Measurements from ENCODE around the gene TAS1R3.

TAS1R3 gene

DNA sequence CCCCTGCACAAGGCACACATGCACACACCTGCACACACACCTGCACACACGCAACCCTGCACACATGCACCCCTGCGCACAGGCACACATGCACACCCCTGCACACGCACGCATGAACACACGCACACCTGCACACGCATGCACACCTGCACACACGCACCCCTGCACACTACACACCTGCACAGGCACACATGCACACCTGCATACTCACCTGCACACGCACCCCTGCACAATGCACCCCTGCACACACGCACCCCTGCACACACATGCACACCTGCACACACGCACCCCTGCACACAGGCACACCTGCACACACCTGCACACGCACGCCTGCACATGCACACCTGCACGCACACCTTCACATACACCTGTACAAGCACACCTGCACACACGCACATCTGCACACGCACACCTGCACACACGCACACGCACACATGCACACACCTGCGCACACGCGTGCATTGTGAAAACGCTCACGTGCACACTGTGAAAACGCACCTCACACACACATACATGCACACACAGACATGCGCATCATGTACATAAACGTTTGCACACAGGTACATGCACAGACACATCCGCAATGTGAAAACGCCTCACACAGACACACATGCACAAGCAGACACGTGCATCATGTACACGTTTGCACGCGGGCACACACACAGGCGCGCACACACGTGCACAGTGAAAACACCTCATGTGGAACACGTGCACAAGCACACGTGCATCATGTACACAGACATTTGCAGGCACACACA lies 9.9 kb downstream of the TAS1R3 start:
- no peak for DNase-seq

DNA sequence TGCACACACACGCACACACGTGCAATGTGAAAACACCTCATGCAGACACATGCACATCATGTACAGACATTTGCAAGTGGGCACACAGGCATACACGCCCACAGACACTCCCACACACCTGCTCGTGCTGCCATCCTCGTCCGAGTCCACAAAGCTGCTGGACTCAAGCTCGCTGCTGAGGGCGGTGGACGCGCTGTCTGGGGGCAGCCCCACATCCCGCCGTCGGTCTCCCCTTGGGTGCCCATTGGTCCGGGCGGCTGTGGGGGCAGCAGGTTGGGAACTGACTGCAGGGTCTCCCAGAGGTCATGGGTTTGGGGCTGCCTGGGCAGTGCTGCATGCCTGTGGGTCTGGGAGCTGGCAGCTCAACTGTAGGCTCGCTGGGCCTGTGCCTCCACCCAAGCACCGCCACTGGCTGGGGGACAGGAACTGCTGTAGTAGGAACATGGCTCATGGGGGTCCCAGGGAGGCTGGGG lies 10.5 kb downstream of the TAS1R3 start:
- DNase-seq, result no peak

GRCh38 chr1:1342061-1342562 lies 11.0 kb downstream of the TAS1R3 start:
- DNase-seq, result no peak

GRCh38 chr1:1342584-1343115 lies 11.6 kb downstream of the TAS1R3 start:
- DNase-seq, result no peak

DNA sequence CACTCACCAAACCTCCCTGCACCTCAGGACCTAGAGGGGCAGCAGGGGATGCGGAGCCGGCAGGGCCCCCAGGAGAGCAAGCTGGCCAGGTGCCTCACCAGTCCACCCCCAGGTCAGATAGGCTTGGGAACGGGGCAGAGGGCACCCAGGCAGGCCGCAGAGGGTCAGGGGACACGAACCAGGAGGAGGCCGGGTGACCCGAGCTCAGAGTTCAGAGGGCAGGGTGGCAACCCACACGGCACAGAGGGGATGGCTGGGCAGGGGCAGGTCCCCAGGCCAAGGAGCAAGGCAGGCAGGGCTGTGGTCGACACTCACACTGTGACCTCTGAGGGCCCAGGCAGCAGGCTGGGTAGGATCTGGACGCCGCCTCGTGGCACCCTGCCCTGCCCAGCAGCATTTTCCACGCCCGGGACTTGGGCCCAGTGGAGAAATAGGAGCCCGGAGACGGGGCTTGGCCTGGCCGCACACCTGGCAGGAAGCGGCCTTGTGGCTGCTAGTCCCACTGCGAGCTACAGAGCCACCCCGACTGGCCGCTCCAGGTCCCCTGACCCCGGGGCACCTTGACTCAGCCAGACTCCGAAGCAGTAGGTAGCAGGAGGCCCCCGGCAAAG lies 12.8 kb downstream of the TAS1R3 start:
- DNase-seq, result no peak

GRCh38 chr1:1344655-1345361 lies 13.7 kb downstream of the TAS1R3 start:
- DNase-seq, result no peak

DNA sequence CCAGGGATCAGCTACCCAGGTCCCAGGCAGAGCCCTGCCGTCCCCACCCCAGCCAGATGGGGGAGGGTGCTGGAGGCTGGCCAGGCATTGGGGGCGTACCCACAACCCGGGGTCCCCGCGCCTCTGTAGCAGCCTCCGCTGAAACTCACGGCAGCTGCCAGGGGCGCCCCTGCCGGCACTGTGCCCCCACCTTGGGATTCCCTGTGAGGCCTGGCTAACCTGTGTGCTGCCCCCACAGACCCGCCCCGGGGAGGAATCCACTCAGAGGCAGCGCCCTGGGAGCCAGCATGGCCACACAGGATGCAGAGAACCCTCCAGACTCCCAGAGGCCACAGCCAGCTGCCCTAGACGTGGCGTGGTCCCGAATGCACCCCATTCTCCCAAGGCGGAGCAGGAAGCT lies 14.3 kb downstream of the TAS1R3 start:
- DNase-seq, result no peak

DNA sequence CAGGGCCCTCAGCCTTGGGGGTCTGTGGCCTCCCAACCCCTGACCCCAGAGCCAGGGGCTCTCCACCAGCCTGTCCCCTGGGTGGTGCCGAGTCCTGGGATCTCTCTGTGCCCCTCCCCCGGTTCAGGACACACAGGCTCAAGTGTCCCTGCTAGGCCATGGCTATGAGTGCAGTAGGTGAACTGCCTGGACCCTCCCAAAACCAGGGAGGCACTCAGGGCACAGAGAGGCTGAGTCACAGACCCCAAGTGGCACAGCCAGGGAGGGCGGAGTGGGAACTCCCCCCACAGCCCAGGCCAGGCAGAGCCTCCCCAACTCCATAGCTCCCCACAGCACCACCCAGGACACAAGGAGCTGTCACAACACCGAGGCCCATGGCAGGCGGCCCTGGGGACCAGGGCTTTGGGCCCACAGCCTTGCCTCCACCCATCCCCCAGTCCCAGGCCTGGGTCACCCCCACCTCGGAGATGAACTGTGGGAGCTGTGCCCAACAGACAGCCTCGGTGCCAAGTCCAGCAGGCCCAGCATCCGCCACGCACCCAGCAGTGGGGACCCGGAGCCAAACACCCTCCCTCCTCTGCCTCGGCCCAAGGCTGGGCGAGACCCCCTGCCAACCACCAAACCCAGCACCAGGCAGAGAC lies 14.9 kb downstream of the TAS1R3 start:
- no peak for DNase-seq

GRCh38 chr1:1346501-1346890 lies 15.4 kb downstream of the TAS1R3 start:
- no peak for DNase-seq

GRCh38 chr1:1347026-1347595 lies 16.0 kb downstream of the TAS1R3 start:
- DNase-seq, result no peak

DNA sequence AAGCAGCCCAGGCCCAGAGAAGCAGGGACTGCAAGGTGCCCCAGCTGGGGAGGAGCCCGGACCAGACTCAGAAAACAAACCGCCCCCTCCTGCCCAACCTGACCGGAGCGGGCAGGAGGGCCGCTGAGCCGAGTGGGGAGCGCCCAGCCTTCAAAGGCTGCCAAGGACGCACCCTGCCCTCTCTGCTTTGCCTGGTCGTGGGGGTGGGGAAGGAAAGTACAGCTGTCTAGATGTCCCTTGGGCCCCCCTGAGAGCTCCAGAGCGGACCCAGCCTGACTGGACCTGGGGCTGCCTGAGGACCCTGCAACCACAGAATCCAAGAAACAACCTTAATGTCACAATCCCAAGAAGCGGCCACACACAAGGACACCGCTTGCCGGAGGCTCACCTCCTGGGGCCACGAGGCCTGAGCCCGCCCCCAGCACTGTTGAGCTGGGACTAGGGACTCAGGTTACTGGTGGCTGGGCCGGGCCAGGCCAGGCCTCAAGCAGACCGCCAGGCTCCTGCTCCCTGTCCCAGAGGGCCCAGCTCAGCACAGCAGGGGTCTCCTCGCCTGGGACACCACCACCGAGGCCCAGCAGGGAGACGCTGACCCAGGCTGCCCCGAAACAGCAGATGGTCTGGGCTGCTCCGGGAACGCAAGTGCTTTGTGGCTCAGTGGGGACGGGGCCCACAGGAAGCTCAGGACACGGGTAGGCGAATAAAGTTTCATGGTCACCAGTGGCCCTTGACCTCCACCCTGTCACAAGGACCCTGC lies 16.8 kb downstream of the TAS1R3 start:
- DNase-seq, result peak; percentile 59

GRCh38 chr1:1348420-1349255 lies 17.6 kb downstream of the TAS1R3 start:
- DNase-seq, result peak; percentile 47

- DNase-seq, result peak; percentile 83
Measured at GRCh38 chr1:1349256-1350012, 18.4 kb downstream of the TAS1R3 start, which contains the start of gene DVL1. Gene DVL1 (minus strand): TSS chr1:1349418. CDS start chr1:1349065, 353 bp downstream.

DNA sequence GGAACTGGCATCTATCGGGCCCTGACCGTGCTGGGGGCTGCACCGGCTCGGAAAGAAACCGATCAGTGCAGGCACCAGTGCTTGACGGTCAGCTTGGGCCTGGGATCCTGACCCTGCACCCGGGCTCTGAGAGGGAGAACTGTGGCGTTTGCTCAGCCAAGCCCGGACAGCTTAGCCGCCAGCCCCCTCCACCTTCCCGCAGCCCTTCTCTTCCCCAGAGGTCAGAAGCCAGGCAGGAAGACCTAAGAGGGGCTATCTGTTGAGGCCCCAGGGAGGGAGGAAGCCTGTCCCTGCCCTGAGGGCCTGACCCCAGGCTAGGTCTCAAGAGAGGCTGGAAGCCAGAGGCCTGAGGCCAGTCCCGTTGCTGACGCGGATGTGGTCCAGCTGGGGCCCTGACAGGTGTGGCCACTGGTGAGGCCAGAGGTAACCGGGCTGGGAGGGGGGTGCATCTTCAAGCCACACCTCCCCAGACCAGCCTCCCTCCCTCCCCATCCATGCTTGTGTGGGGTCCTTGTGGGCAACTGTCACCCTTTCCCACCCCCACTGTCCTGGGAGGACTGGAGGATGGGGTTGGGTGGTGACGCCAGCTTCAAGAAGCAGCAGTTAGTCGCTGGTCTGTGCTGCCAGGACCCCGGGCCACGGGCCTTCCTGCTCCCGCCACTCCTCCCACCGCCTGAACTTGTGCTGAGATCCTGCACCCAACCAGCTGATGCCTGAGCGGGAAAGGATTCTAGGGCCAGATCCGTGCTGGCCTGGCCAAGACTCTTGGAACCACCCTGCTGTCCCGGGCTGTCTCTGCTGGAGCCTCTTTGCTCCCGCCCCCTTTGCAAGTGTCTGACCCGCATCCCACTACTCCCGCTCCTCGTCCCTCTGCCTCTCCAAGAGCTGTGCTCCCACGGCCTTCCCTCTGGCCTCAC lies 20.7 kb downstream of the TAS1R3 start:
- peak; percentile 79 for DNase-seq

DNA sequence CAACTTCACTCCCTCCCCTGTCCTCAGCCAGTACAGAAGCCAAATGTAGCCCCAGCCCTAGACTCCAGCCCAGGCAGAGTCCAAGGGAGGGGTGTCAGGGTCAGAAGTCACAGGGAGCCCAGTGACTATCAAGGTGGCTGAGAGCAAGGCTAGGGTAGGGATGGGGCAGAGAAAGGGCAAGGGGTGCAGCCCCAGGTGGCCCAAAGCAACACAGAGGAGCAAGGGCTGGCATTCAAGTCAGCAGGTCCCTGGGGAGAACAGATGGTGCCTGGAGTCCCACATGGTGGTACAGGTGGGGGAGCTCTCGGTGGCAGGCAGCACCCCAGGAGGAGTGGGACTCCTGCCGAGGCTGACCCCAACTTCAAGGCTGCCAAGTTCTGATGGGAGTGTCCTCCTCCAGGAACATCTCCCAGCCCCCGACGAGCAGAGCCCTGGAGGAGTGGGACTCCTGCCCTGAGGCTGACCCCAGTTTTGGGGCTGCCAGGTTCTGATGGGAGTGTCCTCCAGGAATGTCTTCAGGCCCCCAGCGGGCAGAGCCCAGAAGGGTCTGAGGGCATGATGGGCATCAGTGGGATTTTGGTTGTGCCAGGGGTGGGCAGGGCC lies 21.8 kb downstream of the TAS1R3 start:
- DNase-seq, result no peak

- DNase-seq, result peak; percentile 41
Measured at GRCh38 chr1:1353389-1354151, 22.5 kb downstream of the TAS1R3 start.
